ENCODE results near the gene TAS1R1. TPM values are rescaled to one million over a fixed set of nuclear protein-coding genes. Genes with fewer than 3 reads are reported as not detected.

Gene TAS1R1
- polyA plus RNA-seq, 1 donor (not counting 4 experiments of a cell fraction or from before 2014, with no cell fraction given), result not detected

DNA sequence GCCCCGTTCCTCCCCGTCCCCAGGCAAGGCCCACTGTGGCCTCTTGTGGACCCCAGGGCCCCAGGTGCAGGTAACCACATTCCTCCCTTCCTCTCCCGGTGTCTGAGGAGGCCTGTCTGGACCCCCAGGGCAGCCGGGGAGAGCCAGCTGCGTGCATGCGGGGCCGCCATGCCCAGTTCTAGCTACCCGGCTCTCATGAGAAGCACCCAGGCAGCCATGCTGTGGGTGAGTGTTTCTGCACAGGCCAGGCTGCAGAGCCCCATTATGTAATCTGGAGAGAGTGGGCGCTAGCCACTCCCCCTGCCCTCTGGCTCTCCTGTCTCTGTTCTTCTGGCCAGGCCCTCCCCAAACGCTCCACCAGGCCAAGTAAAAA, 45.2 kb upstream of the TAS1R1 start:
- no peaks in the 10 kb centered on the region for H3K9me3 ChIP-seq (ENCODE audit: control insufficient read depth, low read depth, low read length)
- H3K27ac ChIP-seq (ENCODE audit: control insufficient read depth, insufficient read depth, low read length), result no peak overlapping the region
- no peaks in the 10 kb centered on the region for H3K79me2 ChIP-seq (ENCODE audit: control insufficient read depth, insufficient read depth, low read length)
- no peak overlapping the region for H3K4me3 ChIP-seq (ENCODE audit: control insufficient read depth in 2 of 3, extremely low read depth in 1 of 3, insufficient read depth in 2 of 3, low read depth in 1 of 3, low read length in 3 of 3)
- H3K4me2 ChIP-seq (ENCODE audit: control insufficient read depth, extremely low read depth, insufficient read depth, low read depth, low read length), result no peak overlapping the region
- no peaks in the 10 kb centered on the region for H3K36me3 ChIP-seq (ENCODE audit: control insufficient read depth in 2 of 2, extremely low read depth in 1 of 2, insufficient read depth in 2 of 2, low read length in 2 of 2)
- no peak overlapping the region for H2AFZ ChIP-seq (ENCODE audit: control insufficient read depth, low read length)
- no peaks in the 10 kb centered on the region for H4K20me1 ChIP-seq (ENCODE audit: control insufficient read depth, extremely low read depth, insufficient read depth, low read length)
- no peak overlapping the region for H3K9ac ChIP-seq (ENCODE audit: control insufficient read depth, extremely low read depth, insufficient read depth, low read length)
- DNase-seq (ENCODE audit: low read depth, low spot score) (no peak), FAIRE-seq (no peak)
- no peaks in the 10 kb centered on the region for H3K9me1 ChIP-seq (ENCODE audit: control insufficient read depth, extremely low read depth, insufficient read depth, low read length)
- TF ChIP-seq, protein P1, sequence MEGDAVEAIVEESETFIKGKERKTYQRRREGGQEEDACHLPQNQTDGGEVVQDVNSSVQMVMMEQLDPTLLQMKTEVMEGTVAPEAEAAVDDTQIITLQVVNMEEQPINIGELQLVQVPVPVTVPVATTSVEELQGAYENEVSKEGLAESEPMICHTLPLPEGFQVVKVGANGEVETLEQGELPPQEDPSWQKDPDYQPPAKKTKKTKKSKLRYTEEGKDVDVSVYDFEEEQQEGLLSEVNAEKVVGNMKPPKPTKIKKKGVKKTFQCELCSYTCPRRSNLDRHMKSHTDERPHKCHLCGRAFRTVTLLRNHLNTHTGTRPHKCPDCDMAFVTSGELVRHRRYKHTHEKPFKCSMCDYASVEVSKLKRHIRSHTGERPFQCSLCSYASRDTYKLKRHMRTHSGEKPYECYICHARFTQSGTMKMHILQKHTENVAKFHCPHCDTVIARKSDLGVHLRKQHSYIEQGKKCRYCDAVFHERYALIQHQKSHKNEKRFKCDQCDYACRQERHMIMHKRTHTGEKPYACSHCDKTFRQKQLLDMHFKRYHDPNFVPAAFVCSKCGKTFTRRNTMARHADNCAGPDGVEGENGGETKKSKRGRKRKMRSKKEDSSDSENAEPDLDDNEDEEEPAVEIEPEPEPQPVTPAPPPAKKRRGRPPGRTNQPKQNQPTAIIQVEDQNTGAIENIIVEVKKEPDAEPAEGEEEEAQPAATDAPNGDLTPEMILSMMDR (optimal IDR thresholded peaks at IDR 0.05 in 1 of 3, IDR thresholded peaks at IDR 0.05 in 1 of 3, conservative IDR thresholded peaks at IDR 0.05 in 1 of 3; ENCODE audit: extremely low read depth in 1 of 3, insufficient read depth in 2 of 3, low read length in 3 of 3), result no peak
- no peak for TF ChIP-seq EZH2 (IDR thresholded peaks at IDR 0.05; ENCODE audit: low read length)
- H3K27me3 ChIP-seq (ENCODE audit: control insufficient read depth, extremely low read depth, insufficient read depth, low read length), result peaks cover 4% of the 10 kb centered on the region
- no peaks in the 10 kb centered on the region for H3K4me1 ChIP-seq (ENCODE audit: control insufficient read depth, extremely low read depth, insufficient read depth, low read length)
- dilution Hi-C loops (cut with MboI; ENCODE audit: extremely low pct_ligation_motif_present, low sequenced_read_pairs), result no loop called here

DNA sequence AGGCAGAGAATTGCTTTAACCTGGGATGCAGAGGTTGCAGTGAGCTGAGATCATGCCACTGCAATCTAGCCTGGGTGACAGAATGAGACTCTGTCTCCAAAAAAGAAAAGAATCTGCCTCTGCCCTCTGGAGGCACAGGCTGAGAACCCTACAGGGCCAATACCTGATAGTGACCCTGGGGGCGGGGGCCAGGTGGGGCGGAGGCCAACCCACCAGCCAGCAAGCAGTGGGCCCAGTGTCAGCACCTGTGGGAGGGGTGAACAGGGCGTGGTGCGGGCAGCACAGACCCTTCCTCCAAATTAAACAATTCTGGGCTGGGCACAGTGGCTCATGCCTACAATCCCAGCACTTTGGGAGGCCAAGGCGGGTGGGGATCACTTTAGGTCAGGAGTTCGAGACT, 44.6 kb upstream of the TAS1R1 start:
- no peaks in the 10 kb centered on the region for H3K4me1 ChIP-seq (ENCODE audit: control insufficient read depth, extremely low read depth, insufficient read depth, low read length)
- no peak overlapping the region for H3K4me2 ChIP-seq (ENCODE audit: control insufficient read depth, extremely low read depth, insufficient read depth, low read depth, low read length)
- H3K9ac ChIP-seq (ENCODE audit: control insufficient read depth, extremely low read depth, insufficient read depth, low read length), result no peak overlapping the region
- H3K4me3 ChIP-seq (ENCODE audit: control insufficient read depth in 2 of 3, extremely low read depth in 1 of 3, insufficient read depth in 2 of 3, low read depth in 1 of 3, low read length in 3 of 3), result no peak overlapping the region
- H3K27me3 ChIP-seq (ENCODE audit: control insufficient read depth, extremely low read depth, insufficient read depth, low read length), result peaks cover 4% of the 10 kb centered on the region
- no peaks in the 10 kb centered on the region for H3K9me1 ChIP-seq (ENCODE audit: control insufficient read depth, extremely low read depth, insufficient read depth, low read length)
- no peak overlapping the region for H3K27ac ChIP-seq (ENCODE audit: control insufficient read depth, insufficient read depth, low read length)
- FAIRE-seq (no peak), DNase-seq (ENCODE audit: low read depth, low spot score) (no peak)
- no peaks in the 10 kb centered on the region for H4K20me1 ChIP-seq (ENCODE audit: control insufficient read depth, extremely low read depth, insufficient read depth, low read length)
- H2AFZ ChIP-seq (ENCODE audit: control insufficient read depth, low read length), result no peak overlapping the region
- H3K9me3 ChIP-seq (ENCODE audit: control insufficient read depth, low read depth, low read length), result no peaks in the 10 kb centered on the region
- TF ChIP-seq, protein P1 (optimal IDR thresholded peaks at IDR 0.05 in 1 of 3, IDR thresholded peaks at IDR 0.05 in 1 of 3, conservative IDR thresholded peaks at IDR 0.05 in 1 of 3; ENCODE audit: extremely low read depth in 1 of 3, insufficient read depth in 2 of 3, low read length in 3 of 3), result no peak
- no peak for TF ChIP-seq EZH2 (IDR thresholded peaks at IDR 0.05; ENCODE audit: low read length)
- dilution Hi-C loops (cut with MboI; ENCODE audit: extremely low pct_ligation_motif_present, low sequenced_read_pairs), result no loop called here
- no peaks in the 10 kb centered on the region for H3K79me2 ChIP-seq (ENCODE audit: control insufficient read depth, insufficient read depth, low read length)
- H3K36me3 ChIP-seq (ENCODE audit: control insufficient read depth in 2 of 2, extremely low read depth in 1 of 2, insufficient read depth in 2 of 2, low read length in 2 of 2), result no peaks in the 10 kb centered on the region
